GM12874 (cell line): Measurements from ENCODE around the gene DAPK1.

Source experiments
- CTCF ChIP-seq: IDR thresholded peaks from 2 replicates; pipeline ENCODE4 v1.5.1; 2011; ENCODE audit warnings: low read depth, mild to moderate bottlenecking, control low read depth, low read length, moderate library complexity; ENCODE audit not compliant: insufficient read depth

DAPK1 gene

GRCh38 chr9:87504938-87505337 lies 7.3 kb downstream of the DAPK1 start:
- no peak for TF ChIP-seq CTCF

- no peak for TF ChIP-seq CTCF
Observed at GRCh38 chr9:87505869-87506678, 8.4 kb downstream of the DAPK1 start.

- TF ChIP-seq CTCF = no peak
Observed at GRCh38 chr9:87507576-87507975, 9.9 kb downstream of the DAPK1 start.

- no peak for TF ChIP-seq CTCF
Observed at GRCh38 chr9:87510252-87510683, 12.6 kb downstream of the DAPK1 start.

GRCh38 chr9:87512311-87512710 lies 14.6 kb downstream of the DAPK1 start:
- no peak for TF ChIP-seq CTCF

GRCh38 chr9:87513161-87513560 lies 15.5 kb downstream of the DAPK1 start:
- no peak for TF ChIP-seq CTCF

GRCh38 chr9:87513880-87514535 lies 16.3 kb downstream of the DAPK1 start:
- no peak for TF ChIP-seq CTCF
